GM21390 (cell line): Measurements from ENCODE around the gene TNRC6A.
"Not testable (repeated sequence)": the region's sequence is repeated elsewhere in the genome, so short reads cannot be mapped to it uniquely, and the experiment has no call there.

ENCODE experiments used
- ATAC-seq: cut with Tn5 transposase; IDR thresholded peaks from one replicate; pipeline ENCODE4 v1.9.1; 2021; ENCODE audit not compliant: unreplicated experiment

Gene TNRC6A

DNA sequence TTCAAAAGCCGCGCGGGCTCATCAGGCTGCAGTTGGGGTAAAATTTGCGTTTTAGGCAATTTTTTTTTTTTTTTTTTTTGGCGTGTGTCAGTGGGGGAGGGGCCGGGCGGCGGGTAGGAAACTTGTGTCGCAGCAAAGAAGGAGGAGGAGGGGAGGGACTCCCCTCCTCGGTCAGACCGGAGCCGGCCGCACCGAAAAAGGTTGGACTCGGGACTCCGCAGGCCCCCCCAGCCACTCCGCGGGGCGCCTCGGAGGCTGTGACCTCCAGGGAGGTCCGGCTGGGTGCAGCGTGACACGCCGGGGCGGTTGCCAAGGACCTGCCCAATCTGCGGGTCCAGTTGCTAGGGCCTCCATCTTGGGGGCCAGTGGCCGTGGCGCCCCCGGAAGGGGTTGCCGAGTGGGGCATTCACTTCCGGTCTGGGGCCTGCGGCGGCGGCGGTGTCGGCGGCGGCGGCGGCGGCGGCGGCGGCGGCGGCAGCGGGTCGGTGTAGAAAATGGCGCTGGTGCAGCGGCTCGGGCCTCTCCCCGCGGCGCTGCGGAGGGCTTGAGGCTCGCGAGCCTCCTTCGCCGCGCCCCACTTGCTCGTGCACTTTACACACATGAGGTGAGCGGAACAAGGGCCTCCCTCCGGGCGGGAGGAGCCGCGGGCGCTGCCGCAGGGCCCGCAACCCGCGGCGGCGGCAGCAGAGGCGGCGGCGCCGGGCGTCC is at the start of gene TNRC6A:
TNRC6A (plus strand) TSS at position 409 of the 708 bp plus-strand sequence; CDS start at position 600, 191 bp downstream.
- ATAC-seq: peak; percentile 94

DNA sequence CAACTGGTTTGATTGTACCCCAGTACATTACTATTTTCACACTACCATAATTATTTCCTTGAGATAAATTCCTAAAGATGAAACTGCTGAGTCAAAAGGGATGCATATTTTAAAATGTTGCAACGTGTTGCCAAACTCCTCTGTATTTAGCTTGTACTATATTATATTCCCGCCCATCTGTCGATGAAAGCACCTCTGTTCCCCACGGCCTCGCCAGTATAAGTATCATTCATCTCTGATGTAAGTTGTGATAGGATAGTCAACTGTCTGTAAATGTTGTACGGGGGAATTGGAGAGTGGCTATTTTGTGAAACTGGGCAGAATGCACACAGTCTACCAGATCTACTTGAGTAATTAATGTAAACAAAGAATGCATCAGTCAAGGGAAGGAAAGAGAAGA is 47.7 kb upstream of the TNRC6A start:
- no peak for ATAC-seq

DNA sequence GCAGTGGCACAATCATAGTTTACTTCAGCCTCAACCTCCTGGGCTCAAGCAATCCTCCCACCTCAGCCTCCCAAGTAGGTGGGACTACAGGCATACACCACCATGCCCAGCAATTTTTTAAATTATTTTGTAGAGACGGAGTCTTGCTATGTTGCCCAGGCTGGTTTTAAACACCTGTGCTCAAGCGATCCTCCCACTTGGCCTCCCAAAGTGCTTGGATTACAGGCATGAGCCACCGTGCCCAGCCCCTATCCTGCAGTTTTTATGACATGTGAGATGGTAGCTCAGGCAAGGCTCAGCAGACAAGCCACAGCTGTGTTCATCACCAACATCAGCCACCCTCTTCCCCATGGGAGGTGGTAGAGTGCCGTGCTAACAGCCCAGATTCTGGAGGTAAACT is 46.2 kb upstream of the TNRC6A start:
- ATAC-seq: no peak

DNA sequence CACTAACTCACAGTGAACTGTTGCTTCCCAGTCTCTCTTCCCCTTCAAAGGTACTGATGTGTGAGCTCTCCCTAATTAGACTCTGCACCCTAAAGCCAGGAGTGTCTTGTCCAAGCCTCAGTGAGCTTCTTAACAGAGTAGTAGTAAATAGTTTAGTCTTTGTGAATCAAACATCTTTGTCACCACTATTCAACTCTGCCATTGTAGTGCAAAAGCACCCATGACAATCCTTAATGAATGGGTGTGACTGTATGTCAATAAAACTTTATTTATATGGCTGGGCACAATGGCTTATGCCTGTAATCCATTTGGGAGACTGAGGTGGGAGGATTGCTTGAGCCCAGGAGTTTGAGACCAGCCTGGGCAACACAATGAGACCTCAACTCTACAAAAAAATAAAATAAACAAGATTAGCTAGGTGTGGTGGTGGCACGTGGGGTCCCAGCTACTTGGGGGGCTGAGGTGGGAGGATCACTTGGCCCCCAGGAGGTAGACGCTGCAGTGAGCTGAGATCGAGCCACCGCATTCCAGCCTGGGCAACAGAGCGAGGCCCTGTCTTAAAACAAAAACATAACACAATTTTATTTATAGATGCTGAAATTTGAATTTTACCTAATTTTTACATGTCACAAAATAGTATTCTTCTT is 45.5 kb upstream of the TNRC6A start:
- no peak for ATAC-seq

DNA sequence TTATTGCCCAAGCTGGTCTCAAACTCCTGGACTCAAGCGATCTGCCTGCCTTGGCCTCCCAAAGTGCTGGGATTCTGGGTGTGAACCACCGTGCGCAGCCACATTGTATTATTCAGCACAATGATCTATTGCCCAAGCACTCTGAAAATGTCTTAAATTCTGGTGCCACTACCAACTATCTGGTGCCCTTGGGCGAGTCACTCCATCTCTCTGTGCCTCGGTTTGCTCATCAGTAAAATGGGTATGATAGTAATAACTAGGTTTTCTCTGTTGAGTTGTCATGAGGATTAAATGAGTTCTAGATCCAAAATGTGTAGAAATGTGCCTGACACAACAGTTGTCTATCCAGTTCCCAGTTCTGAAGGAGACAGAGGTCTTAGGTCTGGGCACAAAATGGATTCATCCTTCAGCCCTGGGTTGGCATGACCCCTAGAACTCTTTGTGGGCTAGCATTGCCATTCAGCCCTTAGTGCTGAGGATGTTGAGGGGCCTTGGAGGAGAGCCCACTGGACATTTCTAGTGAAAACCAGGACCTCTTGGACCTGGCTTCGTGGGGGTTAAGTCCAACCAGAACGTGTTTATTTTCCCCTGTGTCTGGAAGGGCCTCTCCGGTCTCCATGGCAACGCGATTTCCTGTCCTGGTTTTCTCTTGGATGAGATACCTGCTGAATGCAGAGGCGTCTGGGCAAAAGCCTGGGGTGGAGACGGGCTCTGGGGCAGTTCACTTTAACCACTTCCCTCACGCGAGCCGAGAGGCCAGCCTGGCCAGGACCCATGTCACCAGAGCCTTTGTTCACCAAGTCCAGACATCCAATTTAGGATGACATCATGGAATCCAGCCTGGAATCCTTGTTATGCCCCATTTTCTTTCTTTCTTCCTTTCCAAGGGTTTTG is 43.7 kb upstream of the TNRC6A start:
- no peak for ATAC-seq

DNA sequence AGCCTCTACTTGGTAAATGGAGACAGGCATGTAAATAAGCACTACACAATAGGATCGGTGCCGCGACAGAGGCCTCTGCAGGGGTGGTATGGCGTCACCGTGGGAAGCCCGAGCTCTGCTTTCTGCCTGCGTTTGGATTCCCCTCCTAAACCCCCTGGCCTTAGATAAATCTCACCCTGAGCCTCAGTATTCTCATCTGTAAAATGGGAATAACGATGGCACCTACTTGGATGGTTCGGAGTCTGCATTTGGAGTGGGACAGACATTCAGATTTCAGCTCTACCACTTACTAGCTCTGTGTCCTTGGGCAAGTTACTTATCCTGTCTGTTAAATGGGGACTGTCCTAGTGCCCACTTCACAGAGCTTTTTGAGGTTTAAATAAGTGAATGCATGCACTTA is 42.8 kb upstream of the TNRC6A start:
- no peak for ATAC-seq

DNA sequence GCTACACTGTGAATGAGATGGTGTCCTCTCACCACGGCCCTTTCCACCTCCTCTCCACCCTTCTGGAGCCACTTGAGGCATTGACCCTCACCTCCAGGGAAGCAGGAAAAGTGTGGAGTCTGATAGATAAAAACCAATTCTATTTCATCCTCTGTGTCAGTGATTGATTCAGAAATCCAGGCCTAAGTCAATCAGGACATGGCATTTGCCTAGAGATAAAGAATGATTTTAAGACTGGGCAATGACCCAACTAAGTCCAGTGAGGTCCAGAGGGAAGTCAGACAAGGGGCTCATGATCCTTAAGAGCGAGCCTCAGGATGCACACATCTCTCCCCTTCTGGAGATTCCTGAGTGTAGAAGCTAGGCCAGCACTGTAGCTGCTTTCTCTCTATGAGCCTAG is 41.1 kb upstream of the TNRC6A start:
- ATAC-seq: no peak

DNA sequence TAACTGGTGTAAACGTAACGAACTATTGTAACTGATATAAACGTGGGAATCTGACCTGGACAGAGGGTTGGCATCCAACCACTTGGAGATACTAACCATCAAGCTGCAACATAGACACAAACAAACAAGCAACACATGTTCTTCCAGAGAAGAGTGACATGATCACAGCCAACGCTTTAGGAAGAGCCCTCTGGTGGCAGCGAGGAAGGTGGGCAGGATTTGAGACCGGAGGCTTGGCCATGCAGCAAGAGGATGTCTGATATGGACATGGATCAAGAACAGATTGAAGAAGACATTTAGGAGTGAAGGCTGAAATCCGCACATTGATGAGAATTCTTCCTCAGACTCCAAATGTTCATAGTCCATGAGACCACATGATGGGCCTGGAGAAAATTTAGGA is 40.3 kb upstream of the TNRC6A start:
- ATAC-seq: no peak

DNA sequence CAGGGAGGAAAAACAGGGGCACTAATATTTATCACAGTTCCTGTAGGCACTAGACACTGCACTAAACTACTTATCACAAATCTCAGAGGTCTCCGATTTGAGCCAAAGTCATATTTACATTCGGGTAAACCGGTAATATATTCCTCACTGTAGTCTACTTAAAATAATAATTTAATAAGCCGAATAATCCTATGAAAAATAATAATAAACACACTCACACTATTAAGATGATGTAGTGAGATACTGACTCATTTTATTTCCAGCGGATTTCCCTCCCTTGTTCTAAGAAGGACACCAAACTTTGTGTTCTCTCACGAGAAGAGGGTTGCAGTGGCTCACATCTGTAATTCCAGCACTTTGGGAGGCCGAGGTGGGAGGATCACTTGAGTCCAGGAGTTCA is 36.6 kb upstream of the TNRC6A start:
- no peak for ATAC-seq

DNA sequence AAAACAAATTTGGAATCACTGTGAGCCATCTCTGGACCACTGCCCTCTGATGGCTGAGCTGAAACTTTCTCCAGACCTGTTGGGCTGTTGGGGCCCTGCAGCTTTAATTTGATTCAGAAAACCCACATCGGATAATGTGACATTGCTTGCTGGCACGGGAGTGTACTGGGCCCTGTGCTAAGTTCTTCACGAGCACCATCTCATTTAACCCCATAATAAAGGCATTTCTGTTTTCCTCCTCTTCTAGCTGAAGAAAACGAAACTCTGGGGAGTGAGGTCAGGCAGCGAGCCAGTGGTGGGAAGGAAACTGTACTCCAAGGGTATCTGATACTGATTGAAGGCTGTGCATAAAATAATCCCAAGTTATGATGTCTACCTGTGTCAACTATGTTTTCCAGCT is 34.5 kb upstream of the TNRC6A start:
- ATAC-seq: no peak

DNA sequence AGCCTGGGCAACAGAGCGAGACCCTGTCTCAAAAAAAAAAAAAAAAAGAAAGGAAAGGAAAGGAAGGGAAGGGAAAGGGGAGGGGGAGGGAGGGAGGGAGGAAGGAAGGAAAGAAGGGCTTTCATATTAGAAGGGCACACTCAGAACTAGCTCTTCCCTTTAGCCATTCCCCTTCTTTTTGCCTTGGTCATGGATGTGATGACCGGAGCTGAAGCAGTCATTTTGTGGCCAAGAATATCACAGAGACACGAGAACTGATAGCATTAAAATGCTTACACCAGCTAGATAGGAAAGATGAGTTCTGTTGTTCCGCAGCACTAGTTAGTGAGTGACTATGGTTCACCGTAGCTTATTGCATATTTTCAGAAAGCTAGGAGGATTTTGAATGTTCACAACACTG is 32.8 kb upstream of the TNRC6A start:
- ATAC-seq: no peak

DNA sequence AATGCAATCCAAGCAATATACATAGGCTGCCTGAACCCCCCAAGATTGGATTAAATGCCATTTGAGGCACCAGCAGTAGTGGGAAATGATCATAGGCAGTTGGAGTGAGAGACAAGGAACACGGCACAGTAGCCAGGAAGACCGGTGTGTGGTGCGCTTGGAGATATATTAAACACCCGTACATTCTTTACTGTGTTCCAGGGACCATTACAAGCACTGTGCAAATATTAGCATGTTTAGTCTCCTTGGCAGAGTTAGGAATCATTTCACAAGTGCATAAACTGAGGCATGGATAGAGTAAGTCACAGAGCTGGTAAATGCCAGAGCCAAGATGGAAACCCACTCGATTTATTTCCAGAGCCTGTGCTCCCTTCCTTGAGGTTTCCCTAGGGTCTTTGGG is 31.1 kb upstream of the TNRC6A start:
- no peak for ATAC-seq

DNA sequence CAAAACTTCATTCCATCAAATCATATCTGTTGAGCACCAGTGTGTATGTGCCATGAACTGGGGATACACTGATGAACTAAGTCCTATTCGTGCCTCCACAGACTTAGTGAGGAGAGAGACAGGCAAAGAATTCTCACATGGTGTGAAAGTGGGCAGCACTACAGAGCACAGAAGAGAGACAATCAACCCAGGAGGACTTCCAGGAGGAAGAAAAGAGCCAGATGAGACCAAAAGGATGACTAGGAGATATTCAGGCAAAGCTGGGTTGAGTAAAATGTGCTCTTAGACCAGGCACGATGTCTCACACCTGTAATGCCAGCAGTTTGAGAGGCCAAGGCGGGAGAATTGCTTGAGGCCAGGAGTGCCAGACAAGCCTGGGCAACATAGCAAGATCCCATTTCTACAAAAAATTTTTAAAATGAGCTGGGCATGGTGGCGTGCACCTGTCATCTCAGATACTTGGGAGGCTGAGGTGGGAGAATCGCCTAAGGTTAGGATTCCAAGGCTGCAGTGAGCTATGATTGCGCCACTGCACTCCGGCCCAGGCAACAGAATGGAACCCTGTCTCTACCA is 30.2 kb upstream of the TNRC6A start:
- no peak for ATAC-seq

DNA sequence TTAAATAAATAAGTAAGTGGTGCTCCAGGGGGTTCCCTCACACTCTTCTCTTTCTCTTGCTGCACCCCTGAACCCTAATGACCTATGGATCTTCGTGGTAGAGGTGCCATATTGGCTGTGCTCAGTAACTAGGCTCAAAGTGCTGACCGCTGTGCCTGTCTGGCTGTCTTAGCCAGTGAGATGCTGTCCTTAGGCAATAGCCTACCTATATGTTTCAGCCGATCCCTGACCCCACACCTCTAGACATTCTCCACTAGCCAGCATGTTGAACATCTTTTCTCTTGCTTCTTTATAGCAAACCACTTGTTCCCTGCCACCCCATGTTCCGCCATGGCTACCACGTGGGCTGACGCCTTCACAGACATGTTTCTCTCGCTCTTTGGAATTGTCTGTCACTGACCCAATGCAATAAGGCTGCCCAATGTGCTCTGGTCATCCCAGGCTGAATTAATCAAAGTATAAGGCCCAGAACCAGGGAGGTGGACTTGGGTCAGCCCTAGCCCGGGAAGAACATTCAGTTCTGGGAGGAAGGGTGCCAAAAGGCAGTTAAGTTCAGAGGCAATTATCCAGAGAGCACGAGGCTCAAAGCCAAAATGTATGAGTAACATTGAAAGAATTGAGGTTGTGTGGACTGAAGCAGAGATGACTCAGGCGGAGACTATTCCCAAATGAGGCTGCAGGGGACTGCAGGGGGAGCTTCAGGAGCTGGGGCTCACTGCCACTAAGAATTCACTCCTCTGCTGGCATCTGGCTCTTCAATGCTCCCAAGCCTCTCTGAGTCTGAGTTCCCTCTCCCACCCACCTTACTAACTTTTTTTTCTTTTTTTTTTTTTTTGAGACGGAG is 28.7 kb upstream of the TNRC6A start:
- no peak for ATAC-seq

DNA sequence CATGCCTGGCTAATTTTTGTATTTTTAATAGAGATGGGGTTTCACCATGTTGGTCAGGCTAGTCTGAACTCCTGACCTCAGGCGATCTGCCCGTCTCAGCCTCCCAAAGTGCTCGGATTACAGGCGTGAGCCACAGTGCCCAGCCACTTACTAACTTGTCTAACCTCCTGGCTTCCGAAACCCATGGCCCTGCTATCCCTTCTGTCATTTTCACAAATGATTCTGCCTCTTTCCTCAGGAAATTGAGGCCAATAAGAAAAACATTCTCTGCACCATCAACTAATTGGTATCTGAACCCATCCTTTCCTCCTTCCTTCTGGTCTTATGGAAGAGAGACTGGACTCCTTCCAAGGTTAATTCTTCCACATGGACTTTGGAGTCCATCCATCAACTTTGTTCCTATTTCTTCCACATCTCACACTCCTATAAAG is 27.9 kb upstream of the TNRC6A start:
- no peak for ATAC-seq

DNA sequence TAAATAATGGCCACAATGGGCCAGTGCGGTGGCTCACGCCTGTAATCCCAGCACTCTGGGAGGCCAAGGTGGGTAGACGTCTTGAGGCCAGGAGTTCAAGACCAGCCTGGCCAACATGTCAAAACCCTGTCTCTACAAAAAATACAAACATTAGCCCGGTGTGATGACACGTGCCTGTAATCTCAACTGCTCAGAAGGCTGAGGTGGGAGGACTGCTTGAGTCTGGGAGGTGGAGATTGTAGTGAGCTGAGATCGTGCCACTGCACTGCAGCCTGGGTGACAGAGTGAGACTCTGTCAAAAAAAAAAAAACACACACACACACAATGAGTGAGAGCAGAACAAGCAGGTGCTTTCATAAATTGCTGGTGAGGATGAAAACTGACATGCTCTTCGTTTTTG is 21.7 kb upstream of the TNRC6A start:
- not testable (repeated sequence) for ATAC-seq

DNA sequence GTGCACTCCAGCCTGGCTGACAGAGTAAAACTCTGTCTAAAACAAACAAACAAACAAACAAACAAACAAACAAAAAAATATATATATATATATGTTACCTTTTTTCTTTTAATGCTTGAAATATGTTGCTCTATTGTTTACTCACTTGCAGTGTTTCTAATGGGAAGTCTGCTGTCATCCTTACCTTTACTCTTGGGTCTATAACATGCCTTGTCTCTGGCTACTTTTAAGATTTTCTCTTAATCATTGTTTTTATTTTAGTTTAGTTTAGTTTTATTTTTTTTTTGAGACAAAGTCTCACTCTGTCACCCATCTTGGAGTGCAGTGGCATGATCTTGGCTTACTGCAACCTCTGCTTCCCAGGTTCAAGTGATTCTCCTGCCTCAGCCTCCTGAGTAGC is 16.1 kb upstream of the TNRC6A start:
- no peak for ATAC-seq

DNA sequence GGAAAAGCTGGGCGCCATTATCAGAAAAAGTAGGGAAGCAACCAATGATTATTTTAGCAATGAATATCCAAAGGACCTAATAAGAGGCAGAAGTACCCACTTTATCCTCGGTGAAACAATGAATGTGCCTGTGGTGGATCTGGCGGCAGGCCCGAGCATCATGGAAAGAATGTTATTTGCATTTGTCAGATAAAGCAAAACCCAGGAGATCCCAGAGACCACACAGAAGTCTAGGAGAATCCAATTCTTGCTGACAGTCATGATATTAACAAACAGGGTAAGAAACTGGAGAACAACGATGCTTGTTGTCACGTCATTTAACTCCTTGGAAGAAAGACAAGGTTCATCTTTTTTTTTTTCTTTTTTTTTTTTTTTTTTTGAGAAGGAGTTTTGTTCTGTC is 12.0 kb upstream of the TNRC6A start:
- ATAC-seq: no peak

DNA sequence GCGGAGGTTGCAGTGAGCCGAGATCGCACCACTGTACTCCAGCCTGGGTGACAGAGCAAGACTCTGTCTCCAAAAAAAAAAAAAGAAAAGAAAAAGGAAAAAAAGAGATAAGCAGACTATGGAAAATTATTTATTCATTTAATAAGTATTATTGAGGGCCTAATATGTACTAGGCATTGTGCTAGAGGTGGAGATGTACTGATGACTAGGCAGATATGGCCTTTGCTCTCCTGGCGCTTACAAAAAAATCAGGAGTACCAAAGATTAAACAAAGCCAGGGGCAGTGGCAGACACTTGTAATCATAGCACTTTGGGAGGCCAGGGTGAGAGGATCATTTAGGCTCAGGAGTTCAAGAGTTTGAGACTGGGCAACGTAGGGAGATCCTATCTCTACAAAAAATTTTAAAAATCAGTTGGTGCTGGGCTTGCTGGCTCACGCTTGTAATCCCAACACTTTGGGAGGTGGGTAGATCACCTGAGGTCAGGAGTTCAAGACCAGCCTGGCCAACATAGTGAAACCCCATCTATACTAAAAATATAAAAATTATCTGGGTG is 10.4 kb upstream of the TNRC6A start:
- no peak for ATAC-seq

DNA sequence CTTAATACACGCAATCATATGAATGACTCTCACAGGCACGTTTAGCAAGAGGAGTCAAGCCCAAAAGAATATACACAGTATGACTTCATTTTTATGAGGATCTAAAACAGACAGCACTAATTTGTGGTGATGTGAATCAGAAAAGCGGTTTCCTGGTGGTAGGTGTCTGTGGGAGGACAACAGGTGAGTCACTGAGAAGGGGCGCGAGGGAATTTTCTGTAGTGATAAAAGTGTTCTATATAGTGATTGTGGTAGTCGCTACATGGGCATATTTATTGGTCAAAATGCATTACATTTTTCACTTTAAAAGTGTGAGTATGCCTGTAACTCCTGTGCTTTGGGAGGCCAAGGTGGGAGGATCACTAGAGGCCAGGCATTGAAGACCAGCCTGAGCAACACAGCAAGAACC is 7.6 kb upstream of the TNRC6A start:
- no peak for ATAC-seq
